A673 (cell line): Measurements from ENCODE around the gene TTLL10.

ENCODE experiments used
- CTCF ChIP-seq: fragments of 300-800, 200-600 bp; sonication (generic); conservative IDR thresholded peaks from 2 replicates; pipeline ENCODE4 v1.5.1; 2017; ENCODE audit warnings: low read depth, mild to moderate bottlenecking, antibody characterized with exemption, low read length, moderate library complexity, mixed read lengths
- EZH2 ChIP-seq: fragments of 200-600 bp; sonication (generic); IDR thresholded peaks from 2 replicates; pipeline ENCODE4 v1.6.1; 2017; ENCODE audit warnings: borderline replicate concordance, low read depth, mild to moderate bottlenecking, mixed read lengths, antibody characterized with exemption, low read length; ENCODE audit not compliant: poor library complexity, severe bottlenecking

- no peak for TF ChIP-seq CTCF
- TF ChIP-seq EZH2, result no peak
These were observed 51.7 kb downstream of the TTLL10 start for GRCh38 chr1:1225238-1225845.
